H9 (cell line): ENCODE measurements around the gene KCNK5. TPM values are rescaled to one million over a fixed set of nuclear protein-coding genes. Genes with fewer than 3 reads are reported as not detected.

Experiments
- DNase-seq: peaks from one replicate; pipeline ENCODE4 v3.0.0-alpha.2; 2017
- H2AFZ ChIP-seq: one replicate; pipeline ENCODE4 v1.6.1; 2013; ENCODE audit warnings: mild to moderate bottlenecking, low read length, control low read depth, moderate library complexity
- H2AK5ac ChIP-seq: 2 replicates; pipeline ENCODE4 v1.6.1; 2013; ENCODE audit warnings: low read length, control low read depth, mixed read lengths; ENCODE audit not compliant: insufficient read length
- H2BK120ac ChIP-seq: one replicate; pipeline ENCODE4 v1.6.1; 2013; ENCODE audit warnings: low read depth, mild to moderate bottlenecking, low read length, control low read depth, inconsistent platforms; ENCODE audit not compliant: poor library complexity, severe bottlenecking
- H2BK12ac ChIP-seq: 2 replicates; pipeline ENCODE4 v1.6.1; 2013; ENCODE audit warnings: low read length, control low read depth, mixed read lengths, low read depth; ENCODE audit not compliant: insufficient read length
- H2BK15ac ChIP-seq: 2 replicates; pipeline ENCODE4 v1.6.1; 2013; ENCODE audit warnings: low read depth, low read length, control low read depth
- H2BK20ac ChIP-seq: one replicate; pipeline ENCODE4 v1.6.1; 2013; ENCODE audit warnings: low read depth, mild to moderate bottlenecking, low read length, control low read depth, inconsistent platforms; ENCODE audit not compliant: poor library complexity, severe bottlenecking
- H2BK5ac ChIP-seq: 2 replicates; pipeline ENCODE4 v1.6.1; 2013; ENCODE audit warnings: low read length, control low read depth, mixed read lengths; ENCODE audit not compliant: insufficient read length
- H3K14ac ChIP-seq: 2 replicates; pipeline ENCODE4 v1.6.1; 2013; ENCODE audit warnings: low read length, control low read depth; ENCODE audit not compliant: insufficient read depth
- H3K18ac ChIP-seq: 2 replicates; pipeline ENCODE4 v1.6.1; 2013; ENCODE audit warnings: low read depth, mild to moderate bottlenecking, mixed read lengths, low read length, control low read depth; ENCODE audit not compliant: insufficient read length
- H3K23ac ChIP-seq: 2 replicates; pipeline ENCODE4 v1.6.1; 2013; ENCODE audit warnings: low read length, control low read depth, mixed read lengths, low read depth; ENCODE audit not compliant: insufficient read length
- H3K23me2 ChIP-seq: 2 replicates; pipeline ENCODE4 v1.6.1; 2013; ENCODE audit warnings: low read depth, mild to moderate bottlenecking, mixed read lengths, low read length, control low read depth; ENCODE audit not compliant: insufficient read length, poor library complexity, severe bottlenecking
- H3K27ac ChIP-seq: 2 replicates; pipeline ENCODE4 v1.5.1; 2013; ENCODE audit warnings: low read length, control low read depth, mixed read lengths, low read depth; ENCODE audit not compliant: insufficient read length
- H3K27me3 ChIP-seq: 2 replicates; pipeline ENCODE4 v1.6.1; 2013; ENCODE audit warnings: low read length, control low read depth, inconsistent platforms; ENCODE audit not compliant: insufficient read depth
- H3K4ac ChIP-seq: 2 replicates; pipeline ENCODE4 v1.6.1; 2013; ENCODE audit warnings: low read depth, mild to moderate bottlenecking, control low read depth, inconsistent platforms, low read length, moderate library complexity
- H3K4me1 ChIP-seq: 2 replicates; pipeline ENCODE4 v1.6.1; 2013; ENCODE audit warnings: low read length, control low read depth, inconsistent platforms; ENCODE audit not compliant: insufficient read depth
- H3K4me2 ChIP-seq: 2 replicates; pipeline ENCODE4 v1.6.1; 2013; ENCODE audit warnings: low read length, control low read depth, mixed read lengths; ENCODE audit not compliant: insufficient read length, insufficient read depth
- H3K56ac ChIP-seq: 2 replicates; pipeline ENCODE4 v1.6.1; 2013; ENCODE audit warnings: low read depth, mild to moderate bottlenecking, mixed read lengths, low read length, control low read depth; ENCODE audit not compliant: insufficient read length
- H3K79me1 ChIP-seq: 2 replicates; pipeline ENCODE4 v1.6.1; 2013; ENCODE audit warnings: low read depth, mild to moderate bottlenecking, moderate library complexity, low read length, control low read depth, inconsistent platforms; ENCODE audit not compliant: insufficient read depth, poor library complexity, severe bottlenecking
- H3K79me2 ChIP-seq: 2 replicates; pipeline ENCODE4 v1.6.1; 2013; ENCODE audit warnings: low read length, control low read depth, inconsistent platforms; ENCODE audit not compliant: insufficient read depth
- H3K9ac ChIP-seq: 2 replicates; pipeline ENCODE4 v1.6.1; 2013; ENCODE audit warnings: low read length, control low read depth, mixed read lengths; ENCODE audit not compliant: insufficient read length; ENCODE audit errors: extremely low read depth
- H3K9me3 ChIP-seq: one replicate; pipeline ENCODE4 v1.6.1; 2013; ENCODE audit warnings: low read depth, low read length, inconsistent platforms; ENCODE audit not compliant: control insufficient read depth
- H3T11ph ChIP-seq: one replicate; pipeline ENCODE4 v1.6.1; 2013; ENCODE audit warnings: mild to moderate bottlenecking, low read length, control low read depth, inconsistent platforms
- H4K20me1 ChIP-seq: one replicate; pipeline ENCODE4 v1.6.1; 2013; ENCODE audit not compliant: control insufficient read depth, insufficient read length, insufficient read depth
- H4K5ac ChIP-seq: 2 replicates; pipeline ENCODE4 v1.6.1; 2013; ENCODE audit warnings: low read depth, mild to moderate bottlenecking, mixed read lengths, low read length, control low read depth; ENCODE audit not compliant: insufficient read length
- H4K8ac ChIP-seq: replicated peaks from 2 replicates; pipeline ENCODE4 v1.6.1; 2013; ENCODE audit warnings: low read length, control low read depth, mixed read lengths, low read depth; ENCODE audit not compliant: insufficient read length
- H4K91ac ChIP-seq: 2 replicates; pipeline ENCODE4 v1.6.1; 2013; ENCODE audit warnings: low read depth, mild to moderate bottlenecking, moderate library complexity, mixed read lengths, low read length, control low read depth; ENCODE audit not compliant: insufficient read length
- H3K27ac Mint-ChIP-seq, 3 experiments: 2 replicates in 2 of 3; 3 replicates in 1 of 3; pipeline ENCODE4 v1.8.0; 2020 to 2021; ENCODE audit warnings: mixed read lengths in 3 of 3, mild to moderate bottlenecking in 1 of 3, moderate library complexity in 1 of 3
- H3K27me3 Mint-ChIP-seq: 2 replicates; pipeline ENCODE4 v1.8.0; 2021; ENCODE audit warnings: low read depth, mild to moderate bottlenecking, moderate library complexity, mixed read lengths
- H3K36me3 Mint-ChIP-seq, 3 experiments: 2 replicates in 2 of 3; 3 replicates in 1 of 3; pipeline ENCODE4 v1.8.0; 2020 to 2021; ENCODE audit warnings: low read depth in 3 of 3, mixed read lengths in 3 of 3; ENCODE audit not compliant: insufficient read depth in 1 of 3
- H3K4me1 Mint-ChIP-seq, 2 experiments: 2 replicates each; pipeline ENCODE4 v1.8.0; 2020; ENCODE audit warnings: mixed read lengths in 2 of 2
- H3K4me3 Mint-ChIP-seq, 2 experiments: 2 replicates in 1 of 2; 3 replicates in 1 of 2; pipeline ENCODE4 v1.8.0; 2020 to 2021; ENCODE audit warnings: mild to moderate bottlenecking in 2 of 2, mixed read lengths in 2 of 2, moderate library complexity in 1 of 2
- H3K9me3 Mint-ChIP-seq, 2 experiments: 2 replicates in 1 of 2; 3 replicates in 1 of 2; pipeline ENCODE4 v1.8.0; 2020; ENCODE audit warnings: mild to moderate bottlenecking in 2 of 2, mixed read lengths in 2 of 2, moderate library complexity in 1 of 2
- WGBS: extraction: QIAGEN DNeasy Blood & Tissue Kit; methylation state at CpG from one replicate; pipeline ENCODE4 v1.1.7; 2013; ENCODE audit warnings: missing lambda C conversion rate, low lambda C conversion rate, mixed read lengths; ENCODE audit not compliant: insufficient read length; ENCODE audit errors: extremely low coverage; 5-methylcytosine and 5-hydroxymethylcytosine counted together
- total RNA-seq: library from RNA; stranded (reverse); gene quantifications from 2 replicates; pipeline ENCODE4 v1.2.1, GENCODE V29; 2021
- TF ChIP-seq, protein P1 (sequence below): fragments of 200-600 bp; sonication (generic); conservative IDR thresholded peaks from 3 replicates; pipeline ENCODE4 v1.8.0; 2021; ENCODE audit warnings: antibody characterized with exemption, mild to moderate bottlenecking

The KCNK5 gene
- total RNA-seq, 1 experiment from 2014 or later = 30.0 TPM

DNA sequence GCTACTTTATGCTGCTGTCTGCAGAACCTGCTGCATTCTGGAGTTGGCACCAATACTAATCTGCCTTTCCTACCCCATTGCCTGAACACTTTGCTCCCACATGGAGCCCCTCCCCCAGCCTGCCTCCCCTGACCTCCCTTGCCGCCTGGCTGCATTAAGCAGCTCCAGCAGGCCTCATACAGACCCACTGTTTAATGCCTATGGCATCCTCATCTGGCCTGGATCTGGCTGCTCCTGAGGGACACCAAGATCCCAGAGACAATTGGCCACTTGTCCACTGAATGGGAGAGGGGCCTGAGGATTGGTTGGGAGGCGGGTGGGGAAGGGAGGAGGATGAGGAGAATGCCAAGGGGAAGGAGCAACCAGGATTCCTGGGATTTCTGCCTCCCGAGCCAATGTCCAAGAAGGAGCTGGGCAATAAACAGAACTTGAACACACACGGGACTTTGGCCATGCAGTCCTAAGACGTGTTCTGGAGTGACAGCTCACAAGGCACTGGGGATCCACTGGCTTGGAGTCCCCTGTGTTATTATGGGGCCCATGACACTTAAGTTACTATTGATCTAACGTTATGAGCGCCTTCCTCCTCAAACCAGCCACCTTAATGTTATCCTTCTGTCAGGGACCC is 10.4 kb upstream of the KCNK5 start:
- Histone ChIP-seq H3K27ac (no peak overlapping the region), H2BK12ac (no peak overlapping the region), H4K5ac (no peak overlapping the region), H3K27me3 (no peaks in the 10 kb centered on the region), H3K79me2 (no peaks in the 10 kb centered on the region), H4K8ac (no peak overlapping the region), H3T11ph (no peak overlapping the region), H2BK5ac (no peak overlapping the region), H3K4me1 (no peaks in the 10 kb centered on the region), H3K4me2 (no peak overlapping the region), H3K18ac (no peak overlapping the region), H4K91ac (no peak overlapping the region), H3K4ac (no peak overlapping the region), H3K9me3 (no peaks in the 10 kb centered on the region), H3K56ac (no peak overlapping the region), H4K20me1 (no peaks in the 10 kb centered on the region), H2BK120ac (no peak overlapping the region), H3K9ac (no peak overlapping the region), H3K14ac (no peak overlapping the region), H3K23me2 (no peaks in the 10 kb centered on the region), H2BK15ac (no peak overlapping the region), H3K23ac (no peak overlapping the region), H3K79me1 (no peaks in the 10 kb centered on the region), H2AFZ (no peak overlapping the region), H2AK5ac (no peak overlapping the region), H2BK20ac (no peak overlapping the region)
- WGBS = no CpG with 5 or more reads among the region's 7 CpGs
- peaks cover 13% of the 10 kb centered on the region in 2 experiments for H3K4me1 Mint-ChIP-seq
- H3K27ac Mint-ChIP-seq = no peak overlapping the region
- DNase-seq = no peak
- TF ChIP-seq, protein P1, sequence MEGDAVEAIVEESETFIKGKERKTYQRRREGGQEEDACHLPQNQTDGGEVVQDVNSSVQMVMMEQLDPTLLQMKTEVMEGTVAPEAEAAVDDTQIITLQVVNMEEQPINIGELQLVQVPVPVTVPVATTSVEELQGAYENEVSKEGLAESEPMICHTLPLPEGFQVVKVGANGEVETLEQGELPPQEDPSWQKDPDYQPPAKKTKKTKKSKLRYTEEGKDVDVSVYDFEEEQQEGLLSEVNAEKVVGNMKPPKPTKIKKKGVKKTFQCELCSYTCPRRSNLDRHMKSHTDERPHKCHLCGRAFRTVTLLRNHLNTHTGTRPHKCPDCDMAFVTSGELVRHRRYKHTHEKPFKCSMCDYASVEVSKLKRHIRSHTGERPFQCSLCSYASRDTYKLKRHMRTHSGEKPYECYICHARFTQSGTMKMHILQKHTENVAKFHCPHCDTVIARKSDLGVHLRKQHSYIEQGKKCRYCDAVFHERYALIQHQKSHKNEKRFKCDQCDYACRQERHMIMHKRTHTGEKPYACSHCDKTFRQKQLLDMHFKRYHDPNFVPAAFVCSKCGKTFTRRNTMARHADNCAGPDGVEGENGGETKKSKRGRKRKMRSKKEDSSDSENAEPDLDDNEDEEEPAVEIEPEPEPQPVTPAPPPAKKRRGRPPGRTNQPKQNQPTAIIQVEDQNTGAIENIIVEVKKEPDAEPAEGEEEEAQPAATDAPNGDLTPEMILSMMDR = no peak; the same call in 2 of the 3 replicates
- no peaks in the 10 kb centered on the region for H3K9me3 Mint-ChIP-seq
- H3K36me3 Mint-ChIP-seq = no peaks in the 10 kb centered on the region
- H3K4me3 Mint-ChIP-seq = no peak overlapping the region
- H3K27me3 Mint-ChIP-seq = no peaks in the 10 kb centered on the region
